ENCODE results near the gene CHST1. TPM values are rescaled to one million over a fixed set of nuclear protein-coding genes. Genes with fewer than 3 reads are reported as not detected.

The CHST1 gene
- total RNA-seq, 1 donor: 1.1 TPM

DNA sequence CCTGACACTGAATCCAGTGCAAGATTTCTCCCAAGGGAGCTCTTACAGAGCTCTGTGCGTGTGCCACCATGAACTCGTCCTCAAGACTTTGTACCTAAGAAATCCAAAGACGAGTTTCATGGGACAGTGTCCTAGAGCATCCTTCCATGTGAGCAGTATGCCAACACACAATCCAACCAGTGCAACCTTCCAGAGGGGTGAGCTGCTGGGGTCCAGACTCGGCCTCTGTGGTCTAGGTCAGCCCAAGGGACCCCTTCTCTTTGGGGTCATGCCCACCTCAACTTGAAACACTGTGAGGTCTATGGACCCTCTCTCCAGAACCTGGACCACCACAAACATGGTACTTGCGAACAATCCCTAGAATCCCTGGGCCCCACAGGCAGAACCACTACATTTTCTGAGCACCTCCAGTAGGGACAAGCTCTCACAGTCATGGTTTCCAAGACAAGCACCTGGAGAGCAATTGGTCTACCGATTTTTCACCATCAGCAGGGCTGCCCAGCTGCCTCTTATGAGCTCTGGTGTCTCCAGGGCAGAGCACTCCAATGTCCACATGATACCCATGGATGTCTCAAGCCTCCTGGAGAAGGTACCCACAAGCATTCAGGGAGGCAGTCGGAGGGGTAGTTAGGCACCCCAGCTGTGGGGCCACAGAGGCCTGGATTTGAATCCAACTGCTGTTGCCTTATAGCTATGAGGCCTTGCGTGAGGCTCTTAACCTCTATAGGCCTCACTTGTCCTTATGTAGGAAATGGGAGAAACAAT lies 7.7 kb downstream of the CHST1 start:
- H3K4me2 ChIP-seq (ENCODE audit: insufficient read depth, low read length): no peak overlapping the region

GRCh38 chr11:45655831-45656230 lies 9.6 kb downstream of the CHST1 start:
- Histone ChIP-seq H3K4me2 (ENCODE audit: insufficient read depth, low read length) (no peak overlapping the region), H3K36me3 (ENCODE audit: insufficient read depth, low read length) (no peaks in the 10 kb centered on the region), H3K79me2 (ENCODE audit: insufficient read depth, low read length) (no peaks in the 10 kb centered on the region), H3K4me1 (ENCODE audit: insufficient read depth, low read length) (peaks cover 19% of the 10 kb centered on the region), H3K27ac (ENCODE audit: low read depth, low read length) (no peak overlapping the region), H3K9me3 (ENCODE audit: low read depth, low read length) (no peaks in the 10 kb centered on the region), H3K27me3 (ENCODE audit: insufficient read depth, low read length) (no peaks in the 10 kb centered on the region), H2AFZ (ENCODE audit: low read length) (no peak overlapping the region), H4K20me1 (ENCODE audit: insufficient read depth, low read length) (no peaks in the 10 kb centered on the region), H3K4me3 (ENCODE audit: insufficient read depth, low read length) (no peak overlapping the region)
- no peak for TF ChIP-seq CTCF (IDR thresholded peaks at IDR 0.05; ENCODE audit: extremely low read depth, low read depth, low read length)
- DNase-seq (ENCODE audit: insufficient read length, low spot score, missing footprints): peak; percentile 2

More for the DNA sequence above, 7.7 kb downstream of the CHST1 start:
- Histone ChIP-seq H3K36me3 (ENCODE audit: insufficient read depth, low read length) (no peaks in the 10 kb centered on the region), H3K27ac (ENCODE audit: low read depth, low read length) (no peak overlapping the region), H2AFZ (ENCODE audit: low read length) (no peak overlapping the region), H4K20me1 (ENCODE audit: insufficient read depth, low read length) (no peaks in the 10 kb centered on the region), H3K79me2 (ENCODE audit: insufficient read depth, low read length) (no peaks in the 10 kb centered on the region), H3K9me3 (ENCODE audit: low read depth, low read length) (no peaks in the 10 kb centered on the region), H3K4me3 (ENCODE audit: insufficient read depth, low read length) (no peak overlapping the region), H3K27me3 (ENCODE audit: insufficient read depth, low read length) (no peaks in the 10 kb centered on the region), H3K4me1 (ENCODE audit: insufficient read depth, low read length) (peaks cover 19% of the 10 kb centered on the region)
- DNase-seq (ENCODE audit: insufficient read length, low spot score, missing footprints): peak; percentile 50
- TF ChIP-seq CTCF (IDR thresholded peaks at IDR 0.05; ENCODE audit: extremely low read depth, low read depth, low read length): no peak

DNA sequence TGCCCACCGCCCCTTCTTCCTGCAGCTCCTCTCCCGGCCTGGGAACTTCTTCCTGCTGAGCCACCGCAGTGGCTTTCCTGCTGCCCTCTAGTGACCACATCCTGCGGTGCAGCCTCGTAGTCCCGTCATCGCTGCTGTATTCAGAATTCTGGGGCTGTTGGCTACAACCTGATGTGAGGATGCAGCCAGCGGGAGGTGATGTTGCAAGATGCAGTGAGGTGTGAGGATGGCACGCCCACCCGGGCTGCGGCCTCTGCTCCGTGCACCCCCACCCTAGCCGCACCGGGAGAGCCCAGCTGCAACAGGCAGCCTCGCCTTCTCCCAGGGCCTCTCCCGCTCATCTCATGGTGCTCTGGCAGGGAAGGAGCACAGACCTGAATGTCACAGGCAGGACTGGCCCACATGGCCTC lies 10.1 kb downstream of the CHST1 start:
- peaks cover 19% of the 10 kb centered on the region for H3K4me1 ChIP-seq (ENCODE audit: insufficient read depth, low read length)
- no peak overlapping the region for H3K4me2 ChIP-seq (ENCODE audit: insufficient read depth, low read length)
- no peak overlapping the region for H3K27ac ChIP-seq (ENCODE audit: low read depth, low read length)
- H3K4me3 ChIP-seq (ENCODE audit: insufficient read depth, low read length): no peak overlapping the region
- no peak overlapping the region for H2AFZ ChIP-seq (ENCODE audit: low read length)
- DNase-seq (ENCODE audit: insufficient read length, low spot score, missing footprints): peak; percentile 98
- no peaks in the 10 kb centered on the region for H4K20me1 ChIP-seq (ENCODE audit: insufficient read depth, low read length)
- no peaks in the 10 kb centered on the region for H3K79me2 ChIP-seq (ENCODE audit: insufficient read depth, low read length)
- TF ChIP-seq CTCF (IDR thresholded peaks at IDR 0.05; ENCODE audit: extremely low read depth, low read depth, low read length): peak; percentile 93
- H3K9me3 ChIP-seq (ENCODE audit: low read depth, low read length): no peaks in the 10 kb centered on the region
- H3K27me3 ChIP-seq (ENCODE audit: insufficient read depth, low read length): no peaks in the 10 kb centered on the region
- H3K36me3 ChIP-seq (ENCODE audit: insufficient read depth, low read length): no peaks in the 10 kb centered on the region

- no peak overlapping the region for H3K4me3 ChIP-seq (ENCODE audit: insufficient read depth, low read length)
- H4K20me1 ChIP-seq (ENCODE audit: insufficient read depth, low read length): no peaks in the 10 kb centered on the region
- H3K4me2 ChIP-seq (ENCODE audit: insufficient read depth, low read length): no peak overlapping the region
- DNase-seq (ENCODE audit: insufficient read length, low spot score, missing footprints): peak; percentile 53
- no peak overlapping the region for H2AFZ ChIP-seq (ENCODE audit: low read length)
- H3K27me3 ChIP-seq (ENCODE audit: insufficient read depth, low read length): no peaks in the 10 kb centered on the region
- no peaks in the 10 kb centered on the region for H3K36me3 ChIP-seq (ENCODE audit: insufficient read depth, low read length)
- H3K4me1 ChIP-seq (ENCODE audit: insufficient read depth, low read length): peaks cover 19% of the 10 kb centered on the region
- H3K9me3 ChIP-seq (ENCODE audit: low read depth, low read length): no peaks in the 10 kb centered on the region
- no peak for TF ChIP-seq CTCF (IDR thresholded peaks at IDR 0.05; ENCODE audit: extremely low read depth, low read depth, low read length)
- H3K27ac ChIP-seq (ENCODE audit: low read depth, low read length): no peak overlapping the region
- no peaks in the 10 kb centered on the region for H3K79me2 ChIP-seq (ENCODE audit: insufficient read depth, low read length)
These were observed 10.5 kb downstream of the CHST1 start for GRCh38 chr11:45655012-45655283.
